ENCODE results near the gene SIRT2.

Gene SIRT2

GRCh38 chr19:38894968-38895367 lies 4.5 kb downstream of the SIRT2 start:
- DNase-seq, result no peak
- Histone ChIP-seq H4K91ac (ENCODE audit: low read depth, low read length) (no peak overlapping the region), H2AK5ac (ENCODE audit: low read length) (no peak overlapping the region), H3K79me1 (ENCODE audit: low read length) (peaks cover 1% of the 10 kb centered on the region), H3K4me3 (ENCODE audit: low read depth, low read length) (no peak overlapping the region), H3K9me3 (ENCODE audit: insufficient read depth, low read depth, low read length) (no peaks in the 10 kb centered on the region), H4K8ac (ENCODE audit: low read depth, low read length) (no peak overlapping the region), H4K12ac (ENCODE audit: low read depth, low read length) (no peak overlapping the region), H3K4ac (ENCODE audit: low read depth, low read length) (no peak overlapping the region), H2BK12ac (ENCODE audit: low read length) (no peak overlapping the region), H2BK5ac (ENCODE audit: low read depth, low read length, poor library complexity) (no peak overlapping the region), H3K27ac (ENCODE audit: low read depth, low read length) (no peak overlapping the region), H3K14ac (ENCODE audit: low read length) (no peak overlapping the region), H3K79me2 (ENCODE audit: control insufficient read depth, insufficient read depth, low read length, poor library complexity) (peaks cover 2% of the 10 kb centered on the region), H3K4me2 (ENCODE audit: low read length) (no peak overlapping the region), H3K18ac (ENCODE audit: low read length) (no peak overlapping the region), H3K27me3 (ENCODE audit: insufficient read depth, low read length) (no peaks in the 10 kb centered on the region), H3K4me1 (ENCODE audit: control insufficient read depth in 1 of 2, insufficient read depth in 2 of 2, low read length in 2 of 2) (peaks cover 0 to 7% of the 10 kb centered on the region in 2 experiments), H3K36me3 (ENCODE audit: control insufficient read depth in 1 of 2, insufficient read depth in 2 of 2, low read length in 2 of 2) (no peaks in the 10 kb centered on the region), H2AFZ (ENCODE audit: insufficient read depth, low read length, poor library complexity) (no peak overlapping the region), H3K23ac (ENCODE audit: low read length) (no peak overlapping the region), H3K9ac (ENCODE audit: low read length) (no peak overlapping the region), H2BK120ac (ENCODE audit: insufficient read depth, low read length, poor library complexity) (no peak overlapping the region)
- whole genome bisulfite sequencing (ENCODE audit: extremely low coverage, insufficient coverage, insufficient read length), result no CpG with 5 or more reads among the region's 9 CpGs

- H3K79me2 ChIP-seq (ENCODE audit: control insufficient read depth, insufficient read depth, low read length, poor library complexity), result no peaks in the 10 kb centered on the region
- H3K27me3 ChIP-seq (ENCODE audit: insufficient read depth, low read length), result no peaks in the 10 kb centered on the region
- H3K36me3 ChIP-seq (ENCODE audit: control insufficient read depth in 1 of 2, insufficient read depth in 2 of 2, low read length in 2 of 2), result peaks cover 7 to 10% of the 10 kb centered on the region in 2 experiments
- H3K9ac ChIP-seq (ENCODE audit: low read length), result no peak overlapping the region
- H4K8ac ChIP-seq (ENCODE audit: low read depth, low read length), result no peak overlapping the region
- peaks cover 0 to 2% of the 10 kb centered on the region in 2 experiments for H3K4me1 ChIP-seq (ENCODE audit: control insufficient read depth in 1 of 2, insufficient read depth in 2 of 2, low read length in 2 of 2)
- H3K4me2 ChIP-seq (ENCODE audit: low read length), result no peak overlapping the region
- no peak overlapping the region for H2BK12ac ChIP-seq (ENCODE audit: low read length)
- H4K12ac ChIP-seq (ENCODE audit: low read depth, low read length), result no peak overlapping the region
- no peak overlapping the region for H3K23ac ChIP-seq (ENCODE audit: low read length)
- no peak overlapping the region for H2AFZ ChIP-seq (ENCODE audit: insufficient read depth, low read length, poor library complexity)
- H2AK5ac ChIP-seq (ENCODE audit: low read length), result no peak overlapping the region
- H3K18ac ChIP-seq (ENCODE audit: low read length), result no peak overlapping the region
- H3K4me3 ChIP-seq (ENCODE audit: low read depth, low read length), result no peak overlapping the region
- H3K14ac ChIP-seq (ENCODE audit: low read length), result no peak overlapping the region
- no peak overlapping the region for H4K91ac ChIP-seq (ENCODE audit: low read depth, low read length)
- no peak overlapping the region for H2BK5ac ChIP-seq (ENCODE audit: low read depth, low read length, poor library complexity)
- H3K27ac ChIP-seq (ENCODE audit: low read depth, low read length), result no peak overlapping the region
- H2BK120ac ChIP-seq (ENCODE audit: insufficient read depth, low read length, poor library complexity), result no peak overlapping the region
- WGBS (ENCODE audit: extremely low coverage, insufficient coverage, insufficient read length), result no CpG with 5 or more reads among the region's 14 CpGs
- DNase-seq, result no peak
- no peak overlapping the region for H3K4ac ChIP-seq (ENCODE audit: low read depth, low read length)
- no peaks in the 10 kb centered on the region for H3K79me1 ChIP-seq (ENCODE audit: low read length)
- H3K9me3 ChIP-seq (ENCODE audit: insufficient read depth, low read depth, low read length), result no peaks in the 10 kb centered on the region
Measured at GRCh38 chr19:38893341-38893771, 6.1 kb downstream of the SIRT2 start.

GRCh38 chr19:38892841-38893240 lies 6.6 kb downstream of the SIRT2 start:
- Histone ChIP-seq H3K14ac (ENCODE audit: low read length) (no peak overlapping the region), H2AFZ (ENCODE audit: insufficient read depth, low read length, poor library complexity) (no peak overlapping the region), H3K18ac (ENCODE audit: low read length) (no peak overlapping the region), H2BK120ac (ENCODE audit: insufficient read depth, low read length, poor library complexity) (no peak overlapping the region), H2BK12ac (ENCODE audit: low read length) (no peak overlapping the region), H3K23ac (ENCODE audit: low read length) (no peak overlapping the region), H4K8ac (ENCODE audit: low read depth, low read length) (no peak overlapping the region), H3K27me3 (ENCODE audit: insufficient read depth, low read length) (no peaks in the 10 kb centered on the region), H3K36me3 (ENCODE audit: control insufficient read depth in 1 of 2, insufficient read depth in 2 of 2, low read length in 2 of 2) (peaks cover 7 to 10% of the 10 kb centered on the region in 2 experiments), H3K79me1 (ENCODE audit: low read length) (no peaks in the 10 kb centered on the region), H2AK5ac (ENCODE audit: low read length) (no peak overlapping the region), H3K4ac (ENCODE audit: low read depth, low read length) (no peak overlapping the region), H3K79me2 (ENCODE audit: control insufficient read depth, insufficient read depth, low read length, poor library complexity) (no peaks in the 10 kb centered on the region), H3K4me1 (ENCODE audit: control insufficient read depth in 1 of 2, insufficient read depth in 2 of 2, low read length in 2 of 2) (no peaks in the 10 kb centered on the region), H4K12ac (ENCODE audit: low read depth, low read length) (no peak overlapping the region), H4K91ac (ENCODE audit: low read depth, low read length) (no peak overlapping the region), H3K9me3 (ENCODE audit: insufficient read depth, low read depth, low read length) (no peaks in the 10 kb centered on the region), H3K27ac (ENCODE audit: low read depth, low read length) (no peak overlapping the region), H3K4me3 (ENCODE audit: low read depth, low read length) (no peak overlapping the region), H3K4me2 (ENCODE audit: low read length) (no peak overlapping the region), H2BK5ac (ENCODE audit: low read depth, low read length, poor library complexity) (no peak overlapping the region), H3K9ac (ENCODE audit: low read length) (no peak overlapping the region)
- no peak for DNase-seq
- no CpG with 5 or more reads among the region's 5 CpGs for WGBS (ENCODE audit: extremely low coverage, insufficient coverage, insufficient read length)

- no peak overlapping the region for H2BK12ac ChIP-seq (ENCODE audit: low read length)
- WGBS (ENCODE audit: extremely low coverage, insufficient coverage, insufficient read length), result no CpG with 5 or more reads among the region's 6 CpGs
- no peak overlapping the region for H3K4ac ChIP-seq (ENCODE audit: low read depth, low read length)
Measured at GRCh38 chr19:38891771-38892170, 7.6 kb downstream of the SIRT2 start.

More at GRCh38 chr19:38891771-38892170, 7.6 kb downstream of the SIRT2 start:
- H3K4me1 ChIP-seq (ENCODE audit: control insufficient read depth in 1 of 2, insufficient read depth in 2 of 2, low read length in 2 of 2), result no peaks in the 10 kb centered on the region
- H3K23ac ChIP-seq (ENCODE audit: low read length), result no peak overlapping the region
- DNase-seq, result no peak
- H3K79me2 ChIP-seq (ENCODE audit: control insufficient read depth, insufficient read depth, low read length, poor library complexity), result no peaks in the 10 kb centered on the region
- H2AFZ ChIP-seq (ENCODE audit: insufficient read depth, low read length, poor library complexity), result no peak overlapping the region
- no peak overlapping the region for H3K18ac ChIP-seq (ENCODE audit: low read length)
- no peak overlapping the region for H2BK5ac ChIP-seq (ENCODE audit: low read depth, low read length, poor library complexity)
- H3K9me3 ChIP-seq (ENCODE audit: insufficient read depth, low read depth, low read length), result no peaks in the 10 kb centered on the region
- no peaks in the 10 kb centered on the region for H3K79me1 ChIP-seq (ENCODE audit: low read length)
- no peaks in the 10 kb centered on the region for H3K27me3 ChIP-seq (ENCODE audit: insufficient read depth, low read length)
- H3K14ac ChIP-seq (ENCODE audit: low read length), result no peak overlapping the region
- H3K9ac ChIP-seq (ENCODE audit: low read length), result no peak overlapping the region
- H3K4me3 ChIP-seq (ENCODE audit: low read depth, low read length), result no peak overlapping the region
- H4K12ac ChIP-seq (ENCODE audit: low read depth, low read length), result no peak overlapping the region
- H4K8ac ChIP-seq (ENCODE audit: low read depth, low read length), result no peak overlapping the region
- H3K27ac ChIP-seq (ENCODE audit: low read depth, low read length), result no peak overlapping the region
- H3K36me3 ChIP-seq (ENCODE audit: control insufficient read depth in 1 of 2, insufficient read depth in 2 of 2, low read length in 2 of 2), result peaks cover 7 to 10% of the 10 kb centered on the region in 2 experiments
- H2BK120ac ChIP-seq (ENCODE audit: insufficient read depth, low read length, poor library complexity), result no peak overlapping the region
- H4K91ac ChIP-seq (ENCODE audit: low read depth, low read length), result no peak overlapping the region
- H2AK5ac ChIP-seq (ENCODE audit: low read length), result no peak overlapping the region
- H3K4me2 ChIP-seq (ENCODE audit: low read length), result no peak overlapping the region

All from trophoblast cell (in vitro differentiated cells and primary cell).